ENCODE measurements around the gene PSMB4.
A peak's percentile ranks its signal among the peaks of the same experiment; 100 is the strongest.

Gene PSMB4

GRCh38 chr1:151444783-151445177, 45.4 kb downstream of the PSMB4 start:
- Histone ChIP-seq H3K27me3 (ENCODE audit: low read length) (no peaks in the 10 kb centered on the region), H2AFZ (ENCODE audit: low read depth, low read length, severe bottlenecking) (no peak overlapping the region), H3K4me3 (ENCODE audit: insufficient read depth, low read length, poor library complexity, severe bottlenecking) (no peak overlapping the region), H4K20me1 (ENCODE audit: low read depth, low read length) (peaks cover 39% of the 10 kb centered on the region), H3K36me3 (ENCODE audit: low read length) (peaks cover 13% of the 10 kb centered on the region; the same call in 1 of the 2 replicates), H3F3A (ENCODE audit: insufficient read depth) (peaks cover 28% of the 10 kb centered on the region), H3K9me3 (ENCODE audit: insufficient read depth, low read length) (no peaks in the 10 kb centered on the region), H3K79me2 (ENCODE audit: insufficient read depth, low read length) (peaks cover 98% of the 10 kb centered on the region), H3K27ac (ENCODE audit: low read depth, low read length) (peak overlapping the region; percentile 49), H3K9ac (ENCODE audit: low read length) (peak overlapping the region; percentile 5; the same call in 1 of the 2 replicates), H3K9me2 (replicated peaks; ENCODE audit: insufficient read depth, low read length) (no peaks in the 10 kb centered on the region), H3K4me2 (ENCODE audit: low read depth, low read length, poor library complexity, severe bottlenecking) (peak overlapping the region; percentile 51)
- TF ChIP-seq EZH2phosphoT487 (conservative IDR thresholded peaks at IDR 0.05; ENCODE audit: low read length), result no peak

GRCh38 chr1:151447696-151448095, 48.3 kb downstream of the PSMB4 start:
- H2AFZ ChIP-seq (ENCODE audit: low read depth, low read length, severe bottlenecking), result no peak overlapping the region
- H3K27me3 ChIP-seq (ENCODE audit: low read length), result no peaks in the 10 kb centered on the region
- peaks cover 99% of the 10 kb centered on the region for H3K79me2 ChIP-seq (ENCODE audit: insufficient read depth, low read length)
- H3K4me2 ChIP-seq (ENCODE audit: low read depth, low read length, poor library complexity, severe bottlenecking), result no peak overlapping the region
- TF ChIP-seq CTCF (IDR thresholded peaks at IDR 0.05; ENCODE audit: insufficient read depth, low read length, poor library complexity, severe bottlenecking) (no peak), EZH2phosphoT487 (conservative IDR thresholded peaks at IDR 0.05; ENCODE audit: low read length) (no peak)
- no peaks in the 10 kb centered on the region for H3K9me3 ChIP-seq (ENCODE audit: insufficient read depth, low read length)
- H4K20me1 ChIP-seq (ENCODE audit: low read depth, low read length), result peaks cover 32% of the 10 kb centered on the region
- no peak overlapping the region for H3K27ac ChIP-seq (ENCODE audit: low read depth, low read length)
- no peak overlapping the region for H3K4me3 ChIP-seq (ENCODE audit: insufficient read depth, low read length, poor library complexity, severe bottlenecking)
- H3K9me2 ChIP-seq (replicated peaks; ENCODE audit: insufficient read depth, low read length), result no peaks in the 10 kb centered on the region
- H3F3A ChIP-seq (ENCODE audit: insufficient read depth), result peaks cover 33% of the 10 kb centered on the region
- no peak overlapping the region for H3K9ac ChIP-seq (ENCODE audit: low read length)
- peaks cover 4% of the 10 kb centered on the region; the same call in 1 of the 2 replicates for H3K36me3 ChIP-seq (ENCODE audit: low read length)

Data from SU-DHL-6 (cell line).